Esophagus (tissue), 2 donors: ENCODE measurements around the gene RUSC2. TPM values are rescaled to one million over a fixed set of nuclear protein-coding genes. Genes with fewer than 3 reads are reported as not detected.

Experiments
- H3K27ac ChIP-seq, 2 donors: one replicate each; pipeline ENCODE4 v1.5.1; 2013; ENCODE audit warnings: low read depth in 2 of 2, mild to moderate bottlenecking in 2 of 2, inconsistent platforms in 1 of 2, low read length in 1 of 2, moderate library complexity in 1 of 2
- H3K27me3 ChIP-seq, 2 donors: one replicate each; pipeline ENCODE4 v1.6.1; 2013; ENCODE audit warnings: low read length in 2 of 2, control low read depth in 1 of 2, mild to moderate bottlenecking in 1 of 2; ENCODE audit not compliant: insufficient read depth in 2 of 2, control insufficient read depth in 1 of 2
- H3K36me3 ChIP-seq, 2 donors: one replicate each; pipeline ENCODE4 v1.6.1; 2013; ENCODE audit warnings: low read length in 1 of 2; ENCODE audit not compliant: control insufficient read depth in 2 of 2, insufficient read depth in 2 of 2
- H3K4me1 ChIP-seq, 2 donors: one replicate each; pipeline ENCODE4 v1.6.1; 2013; ENCODE audit warnings: low read length in 1 of 2; ENCODE audit not compliant: control insufficient read depth in 2 of 2, insufficient read depth in 2 of 2
- H3K4me3 ChIP-seq, 2 donors: one replicate each; pipeline ENCODE4 v1.5.1; 2013; ENCODE audit warnings: low read length in 2 of 2, mild to moderate bottlenecking in 2 of 2, low read depth in 1 of 2, moderate library complexity in 1 of 2
- H3K9me3 ChIP-seq, 2 donors: one replicate each; pipeline ENCODE4 v1.6.1; 2013; ENCODE audit warnings: mild to moderate bottlenecking in 2 of 2, low read depth in 1 of 2, low read length in 1 of 2, moderate library complexity in 1 of 2; ENCODE audit not compliant: control insufficient read depth in 2 of 2, insufficient read depth in 1 of 2
- WGBS, 2 donors: extraction: QIAGEN DNeasy Blood & Tissue Kit; methylation state at CpG; one replicate each; pipeline ENCODE4 v1.1.7; 2013; 5-methylcytosine and 5-hydroxymethylcytosine counted together
- polyA plus RNA-seq, 2 donors: library from polyadenylated mRNA; stranded (reverse); fragments of 200-250 nt; gene quantifications; one replicate each; pipeline ENCODE4 v1.2.3, GENCODE V29; 2013
- donor health status: healthy with polysubstance abuse.
- donor health status: Bipolar disorder and iron deficiency.

The RUSC2 gene
- polyA plus RNA-seq, 2 donors: 7.3 to 27.2 TPM

GRCh38 chr9:35506359-35506758 is 16.4 kb downstream of the RUSC2 start:
- Histone ChIP-seq H3K27ac (no peak overlapping the region), H3K4me1 (no peaks in the 10 kb centered on the region), H3K36me3 (no peaks in the 10 kb centered on the region), H3K4me3 (no peak overlapping the region), H3K9me3 (no peaks in the 10 kb centered on the region), H3K27me3 (no peaks in the 10 kb centered on the region)
- 87 to 90% methylated on average over 2 of the region's 2 CpGs for WGBS, 2 donors

GRCh38 chr9:35508069-35508468 is 18.2 kb downstream of the RUSC2 start:
- Histone ChIP-seq H3K9me3 (no peaks in the 10 kb centered on the region), H3K27me3 (no peaks in the 10 kb centered on the region), H3K36me3 (no peaks in the 10 kb centered on the region), H3K4me1 (no peaks in the 10 kb centered on the region), H3K4me3 (no peak overlapping the region), H3K27ac (no peak overlapping the region)
- WGBS, 2 donors: 50 to 51% methylated on average over 3 of the region's 3 CpGs

- WGBS, 2 donors: 50 to 53% methylated on average over 3 of the region's 3 CpGs
- Histone ChIP-seq H3K27ac (peak overlapping the region; percentile 39 to 68), H3K9me3 (no peaks in the 10 kb centered on the region), H3K36me3 (no peaks in the 10 kb centered on the region), H3K4me1 (no peaks in the 10 kb centered on the region), H3K27me3 (no peaks in the 10 kb centered on the region), H3K4me3 (no peak overlapping the region)
Measured at GRCh38 chr9:35510383-35510753, 20.5 kb downstream of the RUSC2 start.

- H3K27ac ChIP-seq: peak overlapping the region; percentile 39 to 68
- H3K27me3 ChIP-seq: no peaks in the 10 kb centered on the region
- H3K4me3 ChIP-seq: no peak overlapping the region
- H3K9me3 ChIP-seq: no peaks in the 10 kb centered on the region
- H3K4me1 ChIP-seq: no peaks in the 10 kb centered on the region
- no peaks in the 10 kb centered on the region for H3K36me3 ChIP-seq
- WGBS, 2 donors: 50 to 55% methylated on average over 3 of the region's 3 CpGs
Measured at GRCh38 chr9:35510754-35511428, 21.0 kb downstream of the RUSC2 start.

GRCh38 chr9:35511453-35511852 is 21.5 kb downstream of the RUSC2 start:
- WGBS, 2 donors: 48% methylated on average over 1 of the region's 1 CpG
- Histone ChIP-seq H3K27ac (peak overlapping the region; percentile 42 to 68), H3K4me3 (no peak overlapping the region), H3K9me3 (no peaks in the 10 kb centered on the region), H3K36me3 (no peaks in the 10 kb centered on the region), H3K27me3 (no peaks in the 10 kb centered on the region), H3K4me1 (no peaks in the 10 kb centered on the region)

- Histone ChIP-seq H3K27me3 (no peaks in the 10 kb centered on the region), H3K36me3 (no peaks in the 10 kb centered on the region), H3K27ac (no peak overlapping the region), H3K4me1 (peaks cover 4 to 5% of the 10 kb centered on the region in 2 donors), H3K4me3 (no peak overlapping the region), H3K9me3 (no peaks in the 10 kb centered on the region)
- WGBS, 2 donors: 94 to 95% methylated on average over 7 of the region's 7 CpGs
Measured at GRCh38 chr9:35515766-35516165, 25.9 kb downstream of the RUSC2 start.

GRCh38 chr9:35516479-35516878 is 26.6 kb downstream of the RUSC2 start:
- 10 to 48% methylated on average over 1 of the region's 1 CpG for WGBS, 2 donors
- Histone ChIP-seq H3K27me3 (no peaks in the 10 kb centered on the region), H3K4me3 (no peak overlapping the region), H3K36me3 (no peaks in the 10 kb centered on the region), H3K4me1 (peaks cover 4 to 5% of the 10 kb centered on the region in 2 donors), H3K9me3 (no peaks in the 10 kb centered on the region), H3K27ac (peak overlapping the region in 1 of 2 donors; percentile 41)

- Histone ChIP-seq H3K27ac (peak overlapping the region in 1 of 2 donors; percentile 35), H3K27me3 (no peaks in the 10 kb centered on the region), H3K9me3 (no peaks in the 10 kb centered on the region), H3K4me1 (peaks cover 4 to 5% of the 10 kb centered on the region in 2 donors), H3K36me3 (no peaks in the 10 kb centered on the region), H3K4me3 (no peak overlapping the region)
- WGBS, 2 donors: 74 to 82% methylated on average over 3 of the region's 3 CpGs
Measured at GRCh38 chr9:35517131-35517530, 27.2 kb downstream of the RUSC2 start.

GRCh38 chr9:35517552-35518224 is 27.8 kb downstream of the RUSC2 start:
- H3K27ac ChIP-seq: peak overlapping the region; percentile 35 to 88
- peaks cover 4 to 5% of the 10 kb centered on the region in 2 donors for H3K4me1 ChIP-seq
- 85 to 89% methylated on average over 3 of the region's 3 CpGs for WGBS, 2 donors
- H3K36me3 ChIP-seq: no peaks in the 10 kb centered on the region
- H3K9me3 ChIP-seq: no peaks in the 10 kb centered on the region
- H3K4me3 ChIP-seq: no peak overlapping the region
- no peaks in the 10 kb centered on the region for H3K27me3 ChIP-seq
